ENCODE results near the gene OPN4.

The OPN4 gene

GRCh38 chr10:86665868-86666267 is 11.5 kb downstream of the OPN4 start:
- Mint-ChIP-seq H3K9me3 (no peaks in the 10 kb centered on the region), H3K4me1 (peaks cover 63% of the 10 kb centered on the region), H3K36me3 (ENCODE audit: low read depth) (no peaks in the 10 kb centered on the region), H3K27ac (peak overlapping the region in 2 of 3 experiments; percentile 34 to 61), H3K27me3 (ENCODE audit: low read depth) (peaks cover 25% of the 10 kb centered on the region), H3K4me3 (peak overlapping the region in 1 of 3 experiments; percentile 1)
- no peak for TF ChIP-seq CTCF (IDR thresholded peaks at IDR 0.05; ENCODE audit: unreplicated experiment in 3 of 3)

- H3K27ac Mint-ChIP-seq: peak overlapping the region in 1 of 3 experiments; percentile 61
- H3K27me3 Mint-ChIP-seq (ENCODE audit: low read depth): peaks cover 25% of the 10 kb centered on the region
- peak overlapping the region in 1 of 3 experiments; percentile 1 for H3K4me3 Mint-ChIP-seq
- TF ChIP-seq CTCF (IDR thresholded peaks at IDR 0.05; ENCODE audit: unreplicated experiment in 3 of 3): no peak
- H3K9me3 Mint-ChIP-seq: no peaks in the 10 kb centered on the region
- H3K36me3 Mint-ChIP-seq (ENCODE audit: low read depth): no peaks in the 10 kb centered on the region
- H3K4me1 Mint-ChIP-seq: peaks cover 63% of the 10 kb centered on the region
Observed at GRCh38 chr10:86666538-86666937, 12.2 kb downstream of the OPN4 start.

- no peaks in the 10 kb centered on the region for H3K9me3 Mint-ChIP-seq
- H3K27me3 Mint-ChIP-seq (ENCODE audit: low read depth): peaks cover 27% of the 10 kb centered on the region
- no peak for TF ChIP-seq CTCF (IDR thresholded peaks at IDR 0.05; ENCODE audit: unreplicated experiment in 3 of 3)
- H3K36me3 Mint-ChIP-seq (ENCODE audit: low read depth): no peaks in the 10 kb centered on the region
- peak overlapping the region in 1 of 3 experiments; percentile 53 for H3K27ac Mint-ChIP-seq
- H3K4me3 Mint-ChIP-seq: peak overlapping the region in 2 of 3 experiments; percentile 83 to 92
- peaks cover 65% of the 10 kb centered on the region for H3K4me1 Mint-ChIP-seq
Observed at GRCh38 chr10:86667421-86668181, 13.3 kb downstream of the OPN4 start.

- no peaks in the 10 kb centered on the region for H3K36me3 Mint-ChIP-seq (ENCODE audit: low read depth)
- peaks cover 26% of the 10 kb centered on the region for H3K27me3 Mint-ChIP-seq (ENCODE audit: low read depth)
- H3K4me1 Mint-ChIP-seq: peaks cover 69% of the 10 kb centered on the region
- H3K27ac Mint-ChIP-seq: peak within 1 kb of the TSS in 2 of 3 experiments; percentile 53 to 67
- TF ChIP-seq CTCF (IDR thresholded peaks at IDR 0.05; ENCODE audit: unreplicated experiment in 3 of 3): no peak
- peak within 1 kb of the TSS; percentile 23 to 92 (median 83) for H3K4me3 Mint-ChIP-seq
- no peaks in the 10 kb centered on the region for H3K9me3 Mint-ChIP-seq
Observed at GRCh38 chr10:86668297-86669165, 14.2 kb downstream of the OPN4 start, which contains the start of gene LDB3. Gene LDB3, plus strand, starts transcription at chr10:86668511. Its CDS starts 181 bp downstream, at chr10:86668692.

GRCh38 chr10:86670290-86670811 is 16.0 kb downstream of the OPN4 start:
- Mint-ChIP-seq H3K36me3 (ENCODE audit: low read depth) (no peaks in the 10 kb centered on the region), H3K4me1 (peaks cover 65% of the 10 kb centered on the region), H3K27ac (no peak overlapping the region), H3K4me3 (peak overlapping the region; percentile 15 to 92 (median 67)), H3K27me3 (ENCODE audit: low read depth) (peaks cover 28% of the 10 kb centered on the region), H3K9me3 (no peaks in the 10 kb centered on the region)
- no peak for TF ChIP-seq CTCF (IDR thresholded peaks at IDR 0.05; ENCODE audit: unreplicated experiment in 3 of 3)
